ENCODE data around the gene ARMC9. TPM values are rescaled to one million over a fixed set of nuclear protein-coding genes. Genes with fewer than 3 reads are reported as not detected.

The ARMC9 gene
- total and polyA plus RNA-seq, 11 donors: 0.95 to 4.7 (median 2.4) TPM

- no peak for TF ChIP-seq POLR2A (IDR thresholded peaks at IDR 0.05)
- TF ChIP-seq, protein P1, sequence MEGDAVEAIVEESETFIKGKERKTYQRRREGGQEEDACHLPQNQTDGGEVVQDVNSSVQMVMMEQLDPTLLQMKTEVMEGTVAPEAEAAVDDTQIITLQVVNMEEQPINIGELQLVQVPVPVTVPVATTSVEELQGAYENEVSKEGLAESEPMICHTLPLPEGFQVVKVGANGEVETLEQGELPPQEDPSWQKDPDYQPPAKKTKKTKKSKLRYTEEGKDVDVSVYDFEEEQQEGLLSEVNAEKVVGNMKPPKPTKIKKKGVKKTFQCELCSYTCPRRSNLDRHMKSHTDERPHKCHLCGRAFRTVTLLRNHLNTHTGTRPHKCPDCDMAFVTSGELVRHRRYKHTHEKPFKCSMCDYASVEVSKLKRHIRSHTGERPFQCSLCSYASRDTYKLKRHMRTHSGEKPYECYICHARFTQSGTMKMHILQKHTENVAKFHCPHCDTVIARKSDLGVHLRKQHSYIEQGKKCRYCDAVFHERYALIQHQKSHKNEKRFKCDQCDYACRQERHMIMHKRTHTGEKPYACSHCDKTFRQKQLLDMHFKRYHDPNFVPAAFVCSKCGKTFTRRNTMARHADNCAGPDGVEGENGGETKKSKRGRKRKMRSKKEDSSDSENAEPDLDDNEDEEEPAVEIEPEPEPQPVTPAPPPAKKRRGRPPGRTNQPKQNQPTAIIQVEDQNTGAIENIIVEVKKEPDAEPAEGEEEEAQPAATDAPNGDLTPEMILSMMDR (IDR thresholded peaks at IDR 0.05): no peak
- Histone ChIP-seq H3K27ac (peak overlapping the region in 1 of 12 donors; percentile 8), H3K36me3 (peaks cover 0 to 6% (median 0%) of the 10 kb centered on the region in 9 donors), H3K27me3 (no peaks in the 10 kb centered on the region), H3K4me3 (no peak overlapping the region), H3K4me1 (peaks cover 0 to 24% (median 5%) of the 10 kb centered on the region in 12 donors), H3K9me3 (no peaks in the 10 kb centered on the region)
- no peak for ATAC-seq
- intact Hi-C loops (cut with DNase I): no loop called here
- no peak for DNase-seq
- WGBS, 4 donors: 92 to 97% (median 94%) methylated on average over 6 to 7 of the region's 7 CpGs
Observed at GRCh38 chr2:231357048-231357447, 158.6 kb downstream of the ARMC9 start.

- intact Hi-C loops (cut with DNase I): no loop called here
- ATAC-seq (no peak), DNase-seq (no peak)
- WGBS, 4 donors: 95 to 100% (median 96%) methylated on average over 4 of the region's 4 CpGs
- H3K27ac ChIP-seq: no peak overlapping the region
- H3K27me3 ChIP-seq: no peaks in the 10 kb centered on the region
- H3K36me3 ChIP-seq: peaks cover 0 to 6% (median 0%) of the 10 kb centered on the region in 9 donors
- H3K4me1 ChIP-seq: peaks cover 0 to 32% (median 5%) of the 10 kb centered on the region in 12 donors
- no peak overlapping the region for H3K4me3 ChIP-seq
- H3K9me3 ChIP-seq: no peaks in the 10 kb centered on the region
- TF ChIP-seq POLR2A (IDR thresholded peaks at IDR 0.05): no peak
- TF ChIP-seq, protein P1 (IDR thresholded peaks at IDR 0.05): no peak
Observed at GRCh38 chr2:231357931-231358330, 159.5 kb downstream of the ARMC9 start.

GRCh38 chr2:231359441-231359840 lies 161.0 kb downstream of the ARMC9 start:
- Histone ChIP-seq H3K27ac (no peak overlapping the region), H3K27me3 (no peaks in the 10 kb centered on the region), H3K4me1 (peaks cover 0 to 35% (median 5%) of the 10 kb centered on the region in 12 donors), H3K9me3 (no peaks in the 10 kb centered on the region), H3K4me3 (no peak overlapping the region), H3K36me3 (peaks cover 0 to 6% (median 0%) of the 10 kb centered on the region in 9 donors)
- intact Hi-C loops (cut with DNase I): no loop called here
- DNase-seq: no peak
- ATAC-seq: no peak
- 95 to 96% (median 95%) methylated on average over 10 of the region's 10 CpGs for WGBS, 4 donors
- no peak for TF ChIP-seq POLR2A (IDR thresholded peaks at IDR 0.05)
- TF ChIP-seq, protein P1 (IDR thresholded peaks at IDR 0.05): no peak

GRCh38 chr2:231359948-231360347 lies 161.5 kb downstream of the ARMC9 start:
- Histone ChIP-seq H3K4me3 (no peak overlapping the region), H3K4me1 (peaks cover 0 to 39% (median 5%) of the 10 kb centered on the region in 12 donors), H3K9me3 (no peaks in the 10 kb centered on the region), H3K36me3 (peaks cover 0 to 6% (median 0%) of the 10 kb centered on the region in 9 donors), H3K27me3 (no peaks in the 10 kb centered on the region), H3K27ac (no peak overlapping the region)
- ATAC-seq (no peak), DNase-seq (no peak)
- WGBS, 4 donors: 88 to 97% (median 95%) methylated on average over 11 of the region's 11 CpGs
- intact Hi-C loops (cut with DNase I): no loop called here
- no peak for TF ChIP-seq POLR2A (IDR thresholded peaks at IDR 0.05)
- TF ChIP-seq, protein P1 (IDR thresholded peaks at IDR 0.05): no peak

Data from heart left ventricle (tissue), 16 donors.